NCI-H2227 treated with DMSO at 0.1 percent for 48 hours (cell line): ENCODE results near the gene ACAN.

Source experiments
- DNase-seq: peaks from one replicate; lab custom pipeline; 2025; lab: John Stamatoyannopoulos, UW

ACAN gene

GRCh38 chr15:88803241-88803919, at the start of gene ACAN:
ACAN (plus strand) TSS chr15:88803436; CDS start chr15:88836207, 32,771 bp downstream.
- DNase-seq = no peak

- no peak for DNase-seq
Measured at GRCh38 chr15:88756521-88756920, 46.7 kb upstream of the ACAN start.

- no peak for DNase-seq
Measured at GRCh38 chr15:88756921-88757320, 46.3 kb upstream of the ACAN start.

GRCh38 chr15:88759872-88760271, 43.4 kb upstream of the ACAN start:
- no peak for DNase-seq

- no peak for DNase-seq
Measured at GRCh38 chr15:88764448-88764847, 38.8 kb upstream of the ACAN start.

GRCh38 chr15:88765212-88765611, 38.0 kb upstream of the ACAN start:
- no peak for DNase-seq

GRCh38 chr15:88769161-88769971, 33.9 kb upstream of the ACAN start:
- peak; percentile 7 for DNase-seq

- no peak for DNase-seq
Measured at GRCh38 chr15:88775776-88776175, 27.5 kb upstream of the ACAN start.

GRCh38 chr15:88776646-88777045, 26.6 kb upstream of the ACAN start:
- DNase-seq = no peak

- no peak for DNase-seq
Measured at GRCh38 chr15:88779944-88780343, 23.3 kb upstream of the ACAN start.

GRCh38 chr15:88782465-88782864, 20.8 kb upstream of the ACAN start:
- DNase-seq = no peak

- DNase-seq = no peak
Measured at GRCh38 chr15:88785217-88785616, 18.0 kb upstream of the ACAN start.

- DNase-seq = no peak
Measured at GRCh38 chr15:88788036-88788435, 15.2 kb upstream of the ACAN start.

GRCh38 chr15:88788816-88789215, 14.4 kb upstream of the ACAN start:
- no peak for DNase-seq

- no peak for DNase-seq
Measured at GRCh38 chr15:88790486-88790885, 12.8 kb upstream of the ACAN start.

- no peak for DNase-seq
Measured at GRCh38 chr15:88791637-88792036, 11.6 kb upstream of the ACAN start.

GRCh38 chr15:88792342-88793282, 10.6 kb upstream of the ACAN start:
- DNase-seq = no peak

- no peak for DNase-seq
Measured at GRCh38 chr15:88794001-88794400, 9.2 kb upstream of the ACAN start.

- no peak for DNase-seq
Measured at GRCh38 chr15:88797663-88798339, 5.4 kb upstream of the ACAN start.

- DNase-seq = no peak
Measured at GRCh38 chr15:88799341-88799740, 3.9 kb upstream of the ACAN start.

GRCh38 chr15:88800026-88800425, 3.2 kb upstream of the ACAN start:
- DNase-seq = no peak

- DNase-seq = no peak
Measured at GRCh38 chr15:88800738-88801137, 2.5 kb upstream of the ACAN start.
